WERI-Rb-1 (cell line): ENCODE results near the gene WHRN.

Experiments
- DNase-seq: peaks from one replicate; pipeline ENCODE4 v3.0.0-alpha.2; 2020
- H3K27ac ChIP-seq: fragments of 250-450 bp; sonication (Bioruptor Pico); 2 replicates; pipeline ENCODE4 v1.5.1; 2020; ENCODE audit warnings: mild to moderate bottlenecking, moderate library complexity
- H3K27me3 ChIP-seq: fragments of 250-450 bp; sonication (Bioruptor Pico); 2 replicates; pipeline ENCODE4 v1.5.1; 2021; ENCODE audit warnings: mild to moderate bottlenecking, low read depth, moderate library complexity; ENCODE audit not compliant: insufficient read depth, severe bottlenecking
- H3K36me3 ChIP-seq: fragments of 250-450 bp; sonication (Bioruptor Pico); 2 replicates; pipeline ENCODE4 v1.5.1; 2020; ENCODE audit warnings: mild to moderate bottlenecking, moderate library complexity
- H3K4me3 ChIP-seq: 2 replicates; pipeline ENCODE4 v1.5.1; 2011; ENCODE audit warnings: low read depth, mild to moderate bottlenecking, control low read depth, low read length
- H3K9me3 ChIP-seq: fragments of 250-450 bp; sonication (Bioruptor Pico); 2 replicates; pipeline ENCODE4 v1.5.1; 2021; ENCODE audit warnings: mild to moderate bottlenecking, moderate library complexity; ENCODE audit not compliant: severe bottlenecking
- CTCF ChIP-seq: IDR thresholded peaks from 2 replicates; pipeline ENCODE4 v1.5.1; 2011; ENCODE audit warnings: low read depth, mild to moderate bottlenecking, control low read depth, inconsistent platforms, low read length

The WHRN gene

GRCh38 chr9:114448706-114449105 lies 56.6 kb downstream of the WHRN start:
- no peak for TF ChIP-seq CTCF
- no peak for DNase-seq
- H3K36me3 ChIP-seq: no peaks in the 10 kb centered on the region
- H3K9me3 ChIP-seq: no peaks in the 10 kb centered on the region
- H3K4me3 ChIP-seq: no peak overlapping the region
- no peak overlapping the region for H3K27ac ChIP-seq
- no peaks in the 10 kb centered on the region for H3K27me3 ChIP-seq

GRCh38 chr9:114446672-114447450 lies 58.4 kb downstream of the WHRN start:
- no peaks in the 10 kb centered on the region for H3K9me3 ChIP-seq
- no peak for DNase-seq
- no peak overlapping the region for H3K27ac ChIP-seq
- TF ChIP-seq CTCF: no peak
- no peak overlapping the region for H3K4me3 ChIP-seq
- H3K27me3 ChIP-seq: no peaks in the 10 kb centered on the region
- H3K36me3 ChIP-seq: no peaks in the 10 kb centered on the region

GRCh38 chr9:114446036-114446435 lies 59.2 kb downstream of the WHRN start:
- DNase-seq: no peak
- no peaks in the 10 kb centered on the region for H3K9me3 ChIP-seq
- H3K4me3 ChIP-seq: no peak overlapping the region
- H3K36me3 ChIP-seq: no peaks in the 10 kb centered on the region
- no peak for TF ChIP-seq CTCF
- no peak overlapping the region for H3K27ac ChIP-seq
- no peaks in the 10 kb centered on the region for H3K27me3 ChIP-seq

GRCh38 chr9:114445616-114446015 lies 59.7 kb downstream of the WHRN start:
- Histone ChIP-seq H3K36me3 (no peaks in the 10 kb centered on the region), H3K27me3 (no peaks in the 10 kb centered on the region), H3K4me3 (no peak overlapping the region), H3K27ac (no peak overlapping the region), H3K9me3 (no peaks in the 10 kb centered on the region)
- DNase-seq: no peak
- TF ChIP-seq CTCF: no peak

- no peaks in the 10 kb centered on the region for H3K27me3 ChIP-seq
- H3K27ac ChIP-seq: no peak overlapping the region
- no peaks in the 10 kb centered on the region for H3K36me3 ChIP-seq
- no peak for DNase-seq
- H3K4me3 ChIP-seq: no peak overlapping the region
- no peaks in the 10 kb centered on the region for H3K9me3 ChIP-seq
- TF ChIP-seq CTCF: no peak
Measured at GRCh38 chr9:114442022-114442421, 63.3 kb downstream of the WHRN start.

- Histone ChIP-seq H3K27ac (no peak overlapping the region), H3K27me3 (no peaks in the 10 kb centered on the region), H3K9me3 (no peaks in the 10 kb centered on the region), H3K4me3 (no peak overlapping the region), H3K36me3 (no peaks in the 10 kb centered on the region)
- TF ChIP-seq CTCF: no peak
- no peak for DNase-seq
Measured at GRCh38 chr9:114437401-114437893, 67.8 kb downstream of the WHRN start.
